ENCODE results near the gene GHR.

- TF ChIP-seq ATF3 (IDR thresholded peaks at IDR 0.05; ENCODE audit: borderline replicate concordance, extremely low read depth, low read depth, low read length), result no peak
- TF ChIP-seq CTCF (IDR thresholded peaks at IDR 0.05 in 2 of 3, conservative IDR thresholded peaks at IDR 0.05 in 1 of 3; ENCODE audit: control insufficient read depth in 2 of 3, extremely low read depth in 1 of 3, insufficient read depth in 1 of 3, low read depth in 3 of 3, low read length in 3 of 3), result no peak
- TF ChIP-seq CBX3 (IDR thresholded peaks at IDR 0.05; ENCODE audit: borderline replicate concordance, low read depth), result no peak
- TF ChIP-seq ETV6 (conservative IDR thresholded peaks at IDR 0.05 in 1 of 2, IDR thresholded peaks at IDR 0.05 in 1 of 2; ENCODE audit: borderline replicate concordance in 1 of 2, low read depth in 1 of 2), result no peak
- no peak for TF ChIP-seq HCFC1 (IDR thresholded peaks at IDR 0.05; ENCODE audit: low read length)
- TF ChIP-seq MAX (IDR thresholded peaks at IDR 0.05; ENCODE audit: low read depth, low read length), result no peak
- TF ChIP-seq SIX5 (IDR thresholded peaks at IDR 0.05; ENCODE audit: low read depth, low read length, severe bottlenecking), result no peak
- TF ChIP-seq POLR2A (IDR thresholded peaks at IDR 0.05; ENCODE audit: low read depth, low read length), result no peak
- TF ChIP-seq EZH2 (IDR thresholded peaks at IDR 0.05; ENCODE audit: borderline replicate concordance, control insufficient read depth, low read depth, low read length), result no peak
- no peak for TF ChIP-seq CHD1 (IDR thresholded peaks at IDR 0.05; ENCODE audit: low read depth, low read length)
Measured at GRCh38 chr5:42579320-42579719, 156.1 kb downstream of the GHR start.

Data from GM12878 (cell line).